HEK293T (cell line): ENCODE results near the gene GABRA4.

Source experiments
- BHLHE40 ChIP-seq: fragments of 450-650 bp; IDR thresholded peaks from 2 replicates; pipeline ENCODE4 v1.6.1; 2016; ENCODE audit warnings: mild to moderate bottlenecking, moderate library complexity, borderline replicate concordance
- FOXA1 ChIP-seq: fragments of 450-650 bp; IDR thresholded peaks from 2 replicates; pipeline ENCODE4 v1.6.1; 2016; ENCODE audit warnings: mild to moderate bottlenecking
- FOXK2 ChIP-seq: fragments of 450-650 bp; IDR thresholded peaks from 2 replicates; pipeline ENCODE4 v1.6.1; 2016; ENCODE audit warnings: mild to moderate bottlenecking
- HDGF ChIP-seq: fragments of 450-650 bp; IDR thresholded peaks from 2 replicates; pipeline ENCODE4 v1.6.1; 2017; ENCODE audit warnings: antibody characterized with exemption, borderline replicate concordance
- NFRKB ChIP-seq: fragments of 450-650 bp; IDR thresholded peaks from 2 replicates; pipeline ENCODE4 v1.6.1; 2016; ENCODE audit warnings: mild to moderate bottlenecking, moderate library complexity
- TARDBP ChIP-seq: fragments of 450-650 bp; IDR thresholded peaks from 2 replicates; pipeline ENCODE4 v1.6.1; 2016
- TF ChIP-seq, protein P1 (sequence below): fragments of 450-650 bp; IDR thresholded peaks from 2 replicates; pipeline ENCODE4 v1.6.1; 2016

DNA sequence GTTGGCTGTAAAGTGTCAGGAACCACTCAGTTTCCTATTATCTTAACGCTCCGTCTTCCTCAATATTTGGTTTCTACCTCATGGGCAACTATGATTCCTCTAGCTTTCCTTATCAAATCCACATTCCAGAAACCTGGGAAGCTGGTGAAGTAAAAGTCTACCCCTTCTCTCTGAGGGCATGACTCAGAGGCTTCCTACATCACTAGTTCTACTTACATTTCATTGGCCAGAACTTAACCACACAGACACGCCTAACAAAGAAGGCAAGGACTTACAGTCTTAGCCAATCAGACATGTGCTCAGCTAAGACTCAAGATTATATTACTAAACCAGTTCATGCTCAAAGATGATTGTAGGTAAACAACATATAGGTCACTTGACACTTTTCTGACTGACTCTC, 114.7 kb downstream of the GABRA4 start:
- TF ChIP-seq BHLHE40 (no peak), TARDBP (no peak), HDGF (no peak), NFRKB (no peak), FOXK2 (no peak), FOXA1 (no peak)
- TF ChIP-seq, protein P1, sequence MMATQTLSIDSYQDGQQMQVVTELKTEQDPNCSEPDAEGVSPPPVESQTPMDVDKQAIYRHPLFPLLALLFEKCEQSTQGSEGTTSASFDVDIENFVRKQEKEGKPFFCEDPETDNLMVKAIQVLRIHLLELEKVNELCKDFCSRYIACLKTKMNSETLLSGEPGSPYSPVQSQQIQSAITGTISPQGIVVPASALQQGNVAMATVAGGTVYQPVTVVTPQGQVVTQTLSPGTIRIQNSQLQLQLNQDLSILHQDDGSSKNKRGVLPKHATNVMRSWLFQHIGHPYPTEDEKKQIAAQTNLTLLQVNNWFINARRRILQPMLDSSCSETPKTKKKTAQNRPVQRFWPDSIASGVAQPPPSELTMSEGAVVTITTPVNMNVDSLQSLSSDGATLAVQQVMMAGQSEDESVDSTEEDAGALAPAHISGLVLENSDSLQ = no peak
